HG03342 (cell line): ENCODE measurements around the gene RNU5B-1.
"Not testable (repeated sequence)": the region's sequence is repeated elsewhere in the genome, so short reads cannot be mapped to it uniquely, and the experiment has no call there.

Source experiments
- ATAC-seq: cut with Tn5 transposase; IDR thresholded peaks from one replicate; pipeline ENCODE4 v1.9.1; 2021; ENCODE audit warnings: mild to moderate bottlenecking, moderate library complexity; ENCODE audit not compliant: unreplicated experiment

Gene RNU5B-1

DNA sequence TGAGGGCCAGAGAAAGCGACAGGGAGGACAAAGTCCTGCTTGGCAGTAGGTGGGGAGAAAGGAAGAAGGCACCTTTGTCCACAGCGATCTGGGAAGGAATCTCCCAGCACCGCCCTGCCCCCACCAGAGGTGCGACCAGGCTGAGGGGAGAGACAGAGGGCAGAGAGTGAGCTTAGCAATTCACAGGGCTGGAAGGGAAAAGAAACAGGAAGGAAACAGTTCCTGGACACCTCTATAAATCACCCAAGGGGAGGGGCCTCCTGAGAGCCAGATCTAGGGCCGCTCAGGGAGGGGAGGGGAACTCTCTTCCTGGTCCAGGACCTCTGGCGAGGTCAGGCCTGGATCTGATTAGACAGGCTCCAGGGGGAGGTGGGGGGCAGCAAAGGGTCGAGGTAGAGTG, 35.4 kb downstream of the RNU5B-1 start:
- ATAC-seq = no peak

- no peak for ATAC-seq
Measured at GRCh38 chr15:65342493-65342892, 38.0 kb downstream of the RNU5B-1 start.

- no peak for ATAC-seq
Measured at GRCh38 chr15:65343374-65343981, 39.0 kb downstream of the RNU5B-1 start.

GRCh38 chr15:65344214-65344913, 39.9 kb downstream of the RNU5B-1 start:
- no peak for ATAC-seq

DNA sequence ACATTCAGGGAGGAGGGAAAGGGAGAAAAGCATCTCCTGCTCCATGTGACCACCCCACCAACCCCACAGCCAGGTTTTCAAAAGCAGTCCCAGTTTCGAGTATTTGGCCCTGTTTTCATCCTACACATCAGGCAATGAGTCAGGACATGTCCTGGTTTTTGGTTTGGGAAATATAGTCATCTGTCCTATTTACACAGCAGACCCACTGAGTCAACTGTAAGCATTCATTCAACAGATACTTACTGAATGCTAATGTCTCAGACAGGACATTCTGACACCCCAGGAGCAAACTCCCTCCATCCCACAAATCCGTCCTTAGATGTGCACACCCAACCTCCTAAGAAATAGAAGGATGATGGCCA, 40.4 kb downstream of the RNU5B-1 start:
- ATAC-seq = no peak

DNA sequence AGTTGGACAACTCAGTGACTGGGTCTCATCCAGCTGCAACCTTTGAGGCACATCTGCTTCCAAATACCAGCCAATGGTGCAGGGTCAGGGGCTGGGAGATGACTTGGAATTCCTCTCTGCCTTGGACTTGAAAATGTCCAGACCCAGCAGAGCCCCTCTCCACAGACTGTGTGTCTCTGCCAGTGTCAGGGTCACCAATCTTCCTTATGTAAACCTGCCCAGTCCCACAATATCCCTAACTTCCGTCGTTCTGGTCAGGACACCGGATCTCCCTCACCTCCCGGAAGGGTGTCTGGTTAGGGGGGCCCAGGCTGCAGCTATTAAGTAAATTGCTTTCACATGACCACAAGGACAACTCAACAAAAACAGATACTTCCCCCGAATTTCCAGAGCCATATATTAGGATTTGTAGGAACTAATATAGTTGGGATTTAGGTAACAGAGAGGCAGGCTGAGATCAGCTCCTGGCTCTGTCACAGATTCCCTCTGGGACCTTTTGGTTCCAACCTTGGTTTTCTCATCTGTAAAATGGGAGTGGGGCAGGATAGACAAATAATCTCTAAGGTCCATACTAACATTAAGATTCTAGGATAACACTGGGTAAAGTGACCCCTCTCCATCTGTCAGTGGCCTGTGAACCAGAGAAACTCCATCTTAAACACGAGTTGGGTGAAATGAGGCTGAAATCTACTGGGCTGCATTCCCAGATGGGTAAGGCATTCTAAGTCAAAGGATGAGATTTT, 42.5 kb downstream of the RNU5B-1 start:
- no peak for ATAC-seq

DNA sequence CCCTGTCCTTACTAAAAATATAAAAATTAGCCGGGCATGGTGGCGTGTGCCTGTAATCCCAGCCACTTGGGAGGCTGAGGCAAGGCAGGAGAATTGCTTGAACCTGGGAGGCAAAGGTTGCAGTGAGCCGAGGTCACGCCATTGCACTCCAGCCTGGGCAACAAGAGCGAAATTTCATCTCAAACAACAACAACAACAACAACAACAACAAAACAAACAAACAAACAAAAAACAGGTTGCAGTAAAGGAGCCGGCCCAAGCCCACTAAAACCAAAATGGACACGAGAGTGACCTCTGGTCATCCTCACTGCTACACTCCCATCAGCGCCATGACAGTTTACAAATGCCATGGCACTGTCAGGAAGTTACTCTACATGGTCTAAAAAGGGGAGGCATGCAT, 43.3 kb downstream of the RNU5B-1 start:
- not testable (repeated sequence) for ATAC-seq

- ATAC-seq = no peak
Measured at GRCh38 chr15:65349338-65349737, 44.9 kb downstream of the RNU5B-1 start.

GRCh38 chr15:65351972-65352371, 47.5 kb downstream of the RNU5B-1 start:
- not testable (repeated sequence) for ATAC-seq
